ENCODE measurements around the gene CCDC186.

GRCh38 chr10:114135476-114135875 is 38.5 kb downstream of the CCDC186 start:
- TF ChIP-seq CTCF (conservative IDR thresholded peaks at IDR 0.05; ENCODE audit: low read depth, low read length) (no peak), EZH2 (IDR thresholded peaks at IDR 0.05; ENCODE audit: low read length, unreplicated experiment) (no peak), EZH2phosphoT487 (IDR thresholded peaks at IDR 0.05; ENCODE audit: borderline replicate concordance, low read length) (no peak)

All from PC-3 (cell line).